ENCODE measurements around the gene RILP. TPM values are rescaled to one million over a fixed set of nuclear protein-coding genes. Genes with fewer than 3 reads are reported as not detected.

Gene RILP
- total and polyA plus RNA-seq, 2 of the 4 experiments (the other 2 are of a cell fraction) = 3.9 to 6.0 TPM

GRCh38 chr17:1645207-1646171 is 4.2 kb downstream of the RILP start, which contains the start of gene SCARF1:
Gene SCARF1, minus strand, starts transcription at chr17:1645732. Its CDS starts 35 bp downstream, at chr17:1645697.
- H3K4me3 ChIP-seq (ENCODE audit: insufficient read depth, low read depth, low read length) = no peak within 1 kb of the TSS
- POLR2A ChIA-PET (ENCODE audit: unreplicated experiment) = no interaction called here
- CTCF ChIA-PET = interaction anchor here (0.6 kb wide), 1 partner anchor 30 kb away, joined by 4 read pairs; no protein-coding TSS in a partner anchor
- peak within 1 kb of the TSS; percentile 40 for H2BK120ac ChIP-seq (ENCODE audit: low read depth, low read length)
- peak within 1 kb of the TSS in 1 of 2 experiments; percentile 85; a peak in 1 of 4 replicates for H4K8ac ChIP-seq (ENCODE audit: low read depth in 2 of 2, low read length in 2 of 2)
- H2BK20ac ChIP-seq (ENCODE audit: low read depth, low read length) = no peak within 1 kb of the TSS
- no peak within 1 kb of the TSS for H4K5ac ChIP-seq (ENCODE audit: low read depth, low read length)
- H3K56ac ChIP-seq (ENCODE audit: extremely low read depth, insufficient read depth, low read length) = no peak within 1 kb of the TSS
- no peak within 1 kb of the TSS for H2BK15ac ChIP-seq (ENCODE audit: low read depth, low read length)
- H3K9me1 ChIP-seq (ENCODE audit: insufficient read depth, low read length) = peaks cover 14% of the 10 kb centered on the region
- WGBS, 2 experiments (ENCODE audit: extremely low coverage in 2 of 2, insufficient read length in 1 of 2) = 92% methylated on average over 9 of the region's 25 CpGs; no CpG with 5 or more reads in 1 of the 2 experiments
- peaks cover 3% of the 10 kb centered on the region; the same call in 1 of the 2 replicates for H3K36me3 ChIP-seq (ENCODE audit: control insufficient read depth, insufficient read depth, low read length)
- no peaks in the 10 kb centered on the region; the same call in 1 of the 2 replicates for H3K27me3 ChIP-seq (ENCODE audit: control insufficient read depth, insufficient read depth, low read length)
- H3K4me1 ChIP-seq (ENCODE audit: control insufficient read depth, insufficient read depth, low read length) = peaks cover 30% of the 10 kb centered on the region
- peak within 1 kb of the TSS; percentile 43; the same call in 1 of the 2 replicates for H3K4ac ChIP-seq (ENCODE audit: low read depth, low read length)
- H3K14ac ChIP-seq (replicated peaks; ENCODE audit: low read depth, low read length) = no peak within 1 kb of the TSS; the same call in 1 of the 2 replicates
- H3K18ac ChIP-seq (ENCODE audit: low read depth, low read length) = no peak within 1 kb of the TSS
- in situ Hi-C loops (cut with MboI; ENCODE audit: low sequenced_read_pairs) = loop anchor here (5.0 kb wide), 1 partner anchor 68 kb away; no protein-coding TSS in a partner anchor
- no peak within 1 kb of the TSS for H3K9ac ChIP-seq (ENCODE audit: low read depth, low read length)
- intact Hi-C loops (cut with micrococcal nuclease) = loop anchor here (5.0 kb wide), 1 partner anchor 388 kb away; no protein-coding TSS in a partner anchor
- H3K9me3 ChIP-seq (ENCODE audit: control insufficient read depth, insufficient read depth, low read length) = no peaks in the 10 kb centered on the region
- H3K4me2 ChIP-seq (ENCODE audit: low read depth, low read length) = no peak within 1 kb of the TSS
- H3K27ac ChIP-seq (ENCODE audit: insufficient read depth, low read length) = no peak within 1 kb of the TSS
- ATAC-seq (ENCODE audit: low read depth) = no peak
- H2AK5ac ChIP-seq (ENCODE audit: low read depth, low read length) = peak within 1 kb of the TSS; percentile 61
- no peaks in the 10 kb centered on the region for H3K79me1 ChIP-seq (ENCODE audit: low read depth in 1 of 2, low read length in 2 of 2)
- peak within 1 kb of the TSS; percentile 7 for H2BK5ac ChIP-seq (ENCODE audit: low read depth, low read length, poor library complexity, severe bottlenecking)
- peak within 1 kb of the TSS; percentile 42 for H2AK9ac ChIP-seq (replicated peaks; ENCODE audit: low read depth, low read length, poor library complexity)
- H3K23ac ChIP-seq (ENCODE audit: low read depth, low read length) = no peak within 1 kb of the TSS
- H2AFZ ChIP-seq (replicated peaks; ENCODE audit: low read length, poor library complexity) = peak within 1 kb of the TSS; percentile 75
- dilution Hi-C loops (cut with HindIII; ENCODE audit: low sequenced_read_pairs, unreplicated experiment) = no loop called here
- peak within 1 kb of the TSS; percentile 55; the same call in 1 of the 2 replicates for H4K91ac ChIP-seq (ENCODE audit: insufficient read depth, low read depth, low read length)
- H4K20me1 ChIP-seq (ENCODE audit: insufficient read depth, low read length) = peaks cover 17% of the 10 kb centered on the region
- DNase-seq = no peak
- no TSS peak for BruUV-seq (replicated peaks)
- TF ChIP-seq RFX5 (IDR thresholded peaks at IDR 0.05; ENCODE audit: low read depth, low read length) = no peak
- no peak for TF ChIP-seq NFE2L2 (IDR thresholded peaks at IDR 0.05; ENCODE audit: low read depth, low read length)
- TF ChIP-seq POLR2A (IDR thresholded peaks at IDR 0.05; ENCODE audit: low read depth, low read length) = no peak
- no peak for TF ChIP-seq USF2 (IDR thresholded peaks at IDR 0.05; ENCODE audit: low read depth, low read length)
- no peak for TF ChIP-seq CHD1 (IDR thresholded peaks at IDR 0.05; ENCODE audit: low read depth, low read length)
- TF ChIP-seq RAD21 (IDR thresholded peaks at IDR 0.05; ENCODE audit: low read length) = no peak
- TF ChIP-seq MAZ (IDR thresholded peaks at IDR 0.05; ENCODE audit: borderline replicate concordance, low read depth, low read length) = no peak
- TF ChIP-seq ELK1 (IDR thresholded peaks at IDR 0.05; ENCODE audit: borderline replicate concordance, low read depth, low read length) = no peak
- no peak for TF ChIP-seq CTCF (conservative IDR thresholded peaks at IDR 0.05; ENCODE audit: low read depth, low read length)
- TF ChIP-seq MAFK (IDR thresholded peaks at IDR 0.05; ENCODE audit: low read depth, low read length) = no peak
- TF ChIP-seq BHLHE40 (IDR thresholded peaks at IDR 0.05; ENCODE audit: low read depth, low read length) = no peak
- TF ChIP-seq FOS (IDR thresholded peaks at IDR 0.05; ENCODE audit: low read depth, low read length) = no peak
- TF ChIP-seq MXI1 (IDR thresholded peaks at IDR 0.05; ENCODE audit: borderline replicate concordance, low read depth, low read length) = no peak

Data from IMR-90 (cell line).